Tibial nerve (tissue), 3 donors: ENCODE data around the gene PTGIR.

ENCODE experiments used
- CTCF ChIP-seq, 5 experiments: fragments of 200-600 bp in 3 of 5; fragments of 450-650 bp in 2 of 5; sonication (generic) in 3 of 5; IDR thresholded peaks; one replicate each; pipeline ENCODE4 v1.5.1; 2016 to 2019; ENCODE audit warnings: antibody characterized with exemption in 5 of 5, mild to moderate bottlenecking in 3 of 5, moderate library complexity in 2 of 5
- POLR2A ChIP-seq, 2 donors: fragments of 450-650 bp; IDR thresholded peaks; one replicate each; pipeline ENCODE4 v1.6.1; 2017; ENCODE audit warnings: antibody characterized with exemption in 2 of 2, mild to moderate bottlenecking in 2 of 2, moderate library complexity in 2 of 2

GRCh38 chr19:46634656-46635218 lies 9.8 kb upstream of the PTGIR start:
- TF ChIP-seq CTCF (IDR thresholded peaks at IDR 0.05), result no peak
- TF ChIP-seq POLR2A (IDR thresholded peaks at IDR 0.05), result no peak
